Measurements from ENCODE around the gene COL1A1. TPM values are rescaled to one million over a fixed set of nuclear protein-coding genes. Genes with fewer than 3 reads are reported as not detected.

The COL1A1 gene
- total and polyA plus RNA-seq, 2 of the 13 experiments (the other 11 are each of a cell fraction or from before 2014, with no cell fraction given): 0.05 TPM; not detected in 1

DNA sequence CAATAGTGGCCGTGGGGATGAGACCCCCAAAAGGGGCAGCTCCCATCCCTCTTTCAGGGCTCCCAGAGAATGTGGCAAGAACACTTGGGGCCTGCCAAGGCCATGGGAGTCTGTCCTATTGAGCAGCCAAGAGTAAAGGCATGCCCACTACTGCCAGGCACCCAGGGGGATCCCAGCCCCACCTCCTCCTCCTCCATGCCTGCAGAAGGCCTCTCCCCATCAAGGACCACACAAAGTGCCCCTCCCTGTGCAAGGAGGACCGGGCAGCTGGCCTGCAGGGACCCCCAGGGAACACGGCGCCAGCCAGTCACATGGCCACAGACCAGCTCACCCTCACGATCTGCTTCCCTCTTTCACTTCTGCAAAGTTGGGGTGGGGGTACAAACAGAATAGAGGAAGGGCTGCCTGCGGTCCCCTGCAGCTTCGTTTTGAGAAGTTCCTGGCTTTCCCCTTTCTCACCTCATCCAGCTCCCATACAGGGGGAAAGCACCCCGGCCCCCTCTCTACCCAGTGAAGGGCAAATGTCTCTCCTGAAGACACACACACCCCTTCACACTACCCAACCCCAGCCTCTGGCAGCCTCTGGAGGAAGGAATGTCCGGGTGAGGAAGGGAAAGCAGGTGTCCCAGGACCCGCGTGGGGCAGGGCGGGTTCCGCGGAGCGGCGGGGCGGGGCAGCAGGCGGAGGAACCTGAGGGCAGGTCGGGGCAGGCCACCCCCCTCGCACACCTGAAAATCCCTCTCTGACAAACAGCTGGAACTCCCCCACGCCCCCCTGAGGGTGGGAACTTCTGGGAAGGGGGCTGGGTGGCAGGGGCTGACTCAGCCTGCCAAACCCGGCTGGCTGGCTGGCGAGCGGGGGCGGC, 53.0 kb downstream of the COL1A1 start (continued):
- TF ChIP-seq, protein P1, sequence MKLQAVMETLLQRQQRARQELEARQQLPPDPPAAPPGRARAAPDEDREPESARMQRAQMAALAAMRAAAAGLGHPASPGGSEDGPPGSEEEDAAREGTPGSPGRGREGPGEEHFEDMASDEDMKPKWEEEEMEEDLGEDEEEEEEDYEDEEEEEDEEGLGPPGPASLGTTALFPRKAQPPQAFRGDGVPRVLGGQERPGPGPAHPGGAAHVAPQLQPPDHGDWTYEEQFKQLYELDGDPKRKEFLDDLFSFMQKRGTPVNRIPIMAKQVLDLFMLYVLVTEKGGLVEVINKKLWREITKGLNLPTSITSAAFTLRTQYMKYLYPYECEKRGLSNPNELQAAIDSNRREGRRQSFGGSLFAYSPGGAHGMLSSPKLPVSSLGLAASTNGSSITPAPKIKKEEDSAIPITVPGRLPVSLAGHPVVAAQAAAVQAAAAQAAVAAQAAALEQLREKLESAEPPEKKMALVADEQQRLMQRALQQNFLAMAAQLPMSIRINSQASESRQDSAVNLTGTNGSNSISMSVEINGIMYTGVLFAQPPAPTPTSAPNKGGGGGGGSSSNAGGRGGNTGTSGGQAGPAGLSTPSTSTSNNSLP (IDR thresholded peaks at IDR 0.05; ENCODE audit: low read depth, low read length): no peak
- no peak for TF ChIP-seq ZNF121 (CRISPR knock-in tag; IDR thresholded peaks at IDR 0.05)
- no peak for TF ChIP-seq MLLT10 (CRISPR knock-in tag; IDR thresholded peaks at IDR 0.05)
- TF ChIP-seq, protein P2, sequence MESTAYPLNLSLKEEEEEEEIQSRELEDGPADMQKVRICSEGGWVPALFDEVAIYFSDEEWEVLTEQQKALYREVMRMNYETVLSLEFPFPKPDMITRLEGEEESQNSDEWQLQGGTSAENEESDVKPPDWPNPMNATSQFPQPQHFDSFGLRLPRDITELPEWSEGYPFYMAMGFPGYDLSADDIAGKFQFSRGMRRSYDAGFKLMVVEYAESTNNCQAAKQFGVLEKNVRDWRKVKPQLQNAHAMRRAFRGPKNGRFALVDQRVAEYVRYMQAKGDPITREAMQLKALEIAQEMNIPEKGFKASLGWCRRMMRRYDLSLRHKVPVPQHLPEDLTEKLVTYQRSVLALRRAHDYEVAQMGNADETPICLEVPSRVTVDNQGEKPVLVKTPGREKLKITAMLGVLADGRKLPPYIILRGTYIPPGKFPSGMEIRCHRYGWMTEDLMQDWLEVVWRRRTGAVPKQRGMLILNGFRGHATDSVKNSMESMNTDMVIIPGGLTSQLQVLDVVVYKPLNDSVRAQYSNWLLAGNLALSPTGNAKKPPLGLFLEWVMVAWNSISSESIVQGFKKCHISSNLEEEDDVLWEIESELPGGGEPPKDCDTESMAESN (CRISPR knock-in tag; conservative IDR thresholded peaks at IDR 0.05): 0 out of 2 replicates have a peak, but pooled peaks have one; percentile 42
- TF ChIP-seq, protein P3, sequence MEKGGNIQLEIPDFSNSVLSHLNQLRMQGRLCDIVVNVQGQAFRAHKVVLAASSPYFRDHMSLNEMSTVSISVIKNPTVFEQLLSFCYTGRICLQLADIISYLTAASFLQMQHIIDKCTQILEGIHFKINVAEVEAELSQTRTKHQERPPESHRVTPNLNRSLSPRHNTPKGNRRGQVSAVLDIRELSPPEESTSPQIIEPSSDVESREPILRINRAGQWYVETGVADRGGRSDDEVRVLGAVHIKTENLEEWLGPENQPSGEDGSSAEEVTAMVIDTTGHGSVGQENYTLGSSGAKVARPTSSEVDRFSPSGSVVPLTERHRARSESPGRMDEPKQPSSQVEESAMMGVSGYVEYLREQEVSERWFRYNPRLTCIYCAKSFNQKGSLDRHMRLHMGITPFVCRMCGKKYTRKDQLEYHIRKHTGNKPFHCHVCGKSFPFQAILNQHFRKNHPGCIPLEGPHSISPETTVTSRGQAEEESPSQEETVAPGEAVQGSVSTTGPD (CRISPR knock-in tag; IDR thresholded peaks at IDR 0.05): no peak
- TF ChIP-seq, protein P4, sequence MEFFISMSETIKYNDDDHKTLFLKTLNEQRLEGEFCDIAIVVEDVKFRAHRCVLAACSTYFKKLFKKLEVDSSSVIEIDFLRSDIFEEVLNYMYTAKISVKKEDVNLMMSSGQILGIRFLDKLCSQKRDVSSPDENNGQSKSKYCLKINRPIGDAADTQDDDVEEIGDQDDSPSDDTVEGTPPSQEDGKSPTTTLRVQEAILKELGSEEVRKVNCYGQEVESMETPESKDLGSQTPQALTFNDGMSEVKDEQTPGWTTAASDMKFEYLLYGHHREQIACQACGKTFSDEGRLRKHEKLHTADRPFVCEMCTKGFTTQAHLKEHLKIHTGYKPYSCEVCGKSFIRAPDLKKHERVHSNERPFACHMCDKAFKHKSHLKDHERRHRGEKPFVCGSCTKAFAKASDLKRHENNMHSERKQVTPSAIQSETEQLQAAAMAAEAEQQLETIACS (CRISPR knock-in tag; IDR thresholded peaks at IDR 0.05): no peak
- no peak for TF ChIP-seq ASH2L (IDR thresholded peaks at IDR 0.05; ENCODE audit: insufficient read length, low read depth, low read length)
- no peak for TF ChIP-seq MTF2 (CRISPR knock-in tag; IDR thresholded peaks at IDR 0.05; ENCODE audit: borderline replicate concordance)
- TF ChIP-seq, protein P5, sequence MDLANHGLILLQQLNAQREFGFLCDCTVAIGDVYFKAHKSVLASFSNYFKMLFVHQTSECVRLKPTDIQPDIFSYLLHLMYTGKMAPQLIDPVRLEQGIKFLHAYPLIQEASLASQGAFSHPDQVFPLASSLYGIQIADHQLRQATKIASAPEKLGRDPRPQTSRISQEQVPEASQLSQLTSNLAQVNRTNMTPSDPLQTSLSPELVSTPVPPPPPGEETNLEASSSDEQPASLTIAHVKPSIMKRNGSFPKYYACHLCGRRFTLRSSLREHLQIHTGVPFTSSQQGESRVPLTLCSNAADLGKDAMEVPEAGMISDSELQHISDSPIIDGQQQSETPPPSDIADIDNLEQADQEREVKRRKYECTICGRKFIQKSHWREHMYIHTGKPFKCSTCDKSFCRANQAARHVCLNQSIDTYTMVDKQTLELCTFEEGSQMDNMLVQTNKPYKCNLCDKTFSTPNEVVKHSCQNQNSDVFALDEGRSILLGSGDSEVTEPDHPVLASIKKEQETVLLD (CRISPR knock-in tag; IDR thresholded peaks at IDR 0.05; ENCODE audit: low read depth): no peak
- TF ChIP-seq ZNF264 (CRISPR knock-in tag; IDR thresholded peaks at IDR 0.05): no peak
- no peak for TF ChIP-seq MED8 (CRISPR knock-in tag; IDR thresholded peaks at IDR 0.05; ENCODE audit: insufficient replicate concordance)
- TF ChIP-seq REPIN1 (CRISPR knock-in tag; IDR thresholded peaks at IDR 0.05; ENCODE audit: borderline replicate concordance, low read depth): no peak
- no peak for TF ChIP-seq MXI1 (IDR thresholded peaks at IDR 0.05; ENCODE audit: borderline replicate concordance, low read depth, low read length)
- TF ChIP-seq TBX2 (CRISPR knock-in tag; IDR thresholded peaks at IDR 0.05; ENCODE audit: borderline replicate concordance): peak; percentile 7; the same call in 1 of the 2 replicates
- no peak for TF ChIP-seq ZNF589 (CRISPR knock-in tag; conservative IDR thresholded peaks at IDR 0.05)
- TF ChIP-seq TBL1XR1 (IDR thresholded peaks at IDR 0.05; ENCODE audit: borderline replicate concordance, low read length, partially characterized antibody): no peak
- peak; percentile 81; the same call in 1 of the 2 replicates for TF ChIP-seq SIN3A (IDR thresholded peaks at IDR 0.05; ENCODE audit: borderline replicate concordance, low read depth, low read length)
- no peak for TF ChIP-seq HDAC2 (CRISPR knock-in tag; IDR thresholded peaks at IDR 0.05)
- no peak for TF ChIP-seq JUN (CRISPR knock-in tag; IDR thresholded peaks at IDR 0.05)
- no peak for TF ChIP-seq ZNF780A (CRISPR knock-in tag; IDR thresholded peaks at IDR 0.05)
